GM21825 (cell line): ENCODE data around the gene CYP1A1.

ENCODE experiments used
- ATAC-seq: cut with Tn5 transposase; IDR thresholded peaks from one replicate; pipeline ENCODE4 v1.9.1; 2021; ENCODE audit warnings: mild to moderate bottlenecking, moderate library complexity; ENCODE audit not compliant: unreplicated experiment

CYP1A1 gene

GRCh38 chr15:74725225-74725774 lies at the start of gene CYP1A1:
Gene CYP1A1 (minus strand): TSS chr15:74725528. CDS start chr15:74723097, 2,431 bp downstream.
- ATAC-seq: no peak

GRCh38 chr15:74773731-74774252 lies 48.5 kb upstream of the CYP1A1 start:
- no peak for ATAC-seq

GRCh38 chr15:74773329-74773728 lies 48.0 kb upstream of the CYP1A1 start:
- ATAC-seq: no peak

GRCh38 chr15:74770211-74770903 lies 45.0 kb upstream of the CYP1A1 start:
- no peak for ATAC-seq

GRCh38 chr15:74769463-74770025 lies 44.2 kb upstream of the CYP1A1 start:
- ATAC-seq: no peak

- no peak for ATAC-seq
Measured at GRCh38 chr15:74768771-74769342, 43.5 kb upstream of the CYP1A1 start.

- ATAC-seq: no peak
Measured at GRCh38 chr15:74768099-74768770, 42.9 kb upstream of the CYP1A1 start.

GRCh38 chr15:74767167-74768098 lies 42.1 kb upstream of the CYP1A1 start:
- ATAC-seq: no peak

- ATAC-seq: no peak
Measured at GRCh38 chr15:74763416-74763815, 38.1 kb upstream of the CYP1A1 start.

- no peak for ATAC-seq
Measured at GRCh38 chr15:74762791-74763150, 37.4 kb upstream of the CYP1A1 start.

- ATAC-seq: no peak
Measured at GRCh38 chr15:74758736-74759135, 33.4 kb upstream of the CYP1A1 start.

GRCh38 chr15:74754593-74755215 lies 29.4 kb upstream of the CYP1A1 start:
- ATAC-seq: no peak

GRCh38 chr15:74752531-74752930 lies 27.2 kb upstream of the CYP1A1 start:
- ATAC-seq: no peak

- ATAC-seq: no peak
Measured at GRCh38 chr15:74752011-74752410, 26.7 kb upstream of the CYP1A1 start.

- ATAC-seq: no peak
Measured at GRCh38 chr15:74750751-74751150, 25.4 kb upstream of the CYP1A1 start.

- ATAC-seq: no peak
Measured at GRCh38 chr15:74749832-74750231, 24.5 kb upstream of the CYP1A1 start.

- no peak for ATAC-seq
Measured at GRCh38 chr15:74748322-74748946, 23.1 kb upstream of the CYP1A1 start, which contains the start of gene CYP1A2. Gene CYP1A2 (plus strand): TSS chr15:74748845. CDS start chr15:74749739, 894 bp downstream.

GRCh38 chr15:74746389-74746788 lies 21.1 kb upstream of the CYP1A1 start:
- no peak for ATAC-seq

- no peak for ATAC-seq
Measured at GRCh38 chr15:74742422-74742821, 17.1 kb upstream of the CYP1A1 start.
